Astrocyte (in vitro differentiated cells and primary cell): Measurements from ENCODE around the gene ZNF407. TPM values are rescaled to one million over a fixed set of nuclear protein-coding genes. Genes with fewer than 3 reads are reported as not detected.

Source experiments
- DNase-seq: peaks from one replicate; pipeline ENCODE4 v3.0.0-alpha.2; 2010; ENCODE audit warnings: low read depth
- FAIRE-seq: peaks from 2 replicates; lab custom pipeline; 2011; peaks lifted over from hg19 to GRCh38; lab: Jason Lieb, UNC
- H2AFZ ChIP-seq: 2 replicates; pipeline ENCODE4 v1.6.0; 2012; ENCODE audit warnings: low read depth, low read length, inconsistent platforms
- H3K27ac ChIP-seq: 2 replicates; pipeline ENCODE4 v1.5.1; 2011; ENCODE audit warnings: low read depth, low read length, inconsistent platforms
- H3K27me3 ChIP-seq: 2 replicates; pipeline ENCODE4 v1.6.0; 2011; ENCODE audit warnings: low read length, inconsistent platforms; ENCODE audit not compliant: insufficient read depth
- H3K36me3 ChIP-seq: 2 replicates; pipeline ENCODE4 v1.5.1; 2011; ENCODE audit warnings: low read length, inconsistent platforms; ENCODE audit not compliant: insufficient read depth
- H3K4me1 ChIP-seq: 2 replicates; pipeline ENCODE4 v1.5.1; 2011; ENCODE audit warnings: low read length, inconsistent platforms; ENCODE audit not compliant: insufficient read depth
- H3K4me2 ChIP-seq: 2 replicates; pipeline ENCODE4 v1.6.0; 2012; ENCODE audit warnings: low read length, inconsistent platforms
- H3K4me3 ChIP-seq: 2 replicates; pipeline ENCODE4 v1.5.1; 2011; ENCODE audit warnings: low read depth, mild to moderate bottlenecking, low read length, inconsistent platforms; ENCODE audit not compliant: insufficient read depth
- H3K79me2 ChIP-seq: 2 replicates; pipeline ENCODE4 v1.6.0; 2012; ENCODE audit warnings: mild to moderate bottlenecking, low read length, inconsistent platforms; ENCODE audit not compliant: insufficient read depth
- H3K9ac ChIP-seq: 2 replicates; pipeline ENCODE4 v1.6.0; 2012; ENCODE audit warnings: mild to moderate bottlenecking, low read length, inconsistent platforms
- H3K9me3 ChIP-seq: 2 replicates; pipeline ENCODE4 v1.5.1; 2012; ENCODE audit warnings: low read depth, mild to moderate bottlenecking, low read length, inconsistent platforms; ENCODE audit not compliant: insufficient read depth
- H4K20me1 ChIP-seq: 2 replicates; pipeline ENCODE4 v1.6.0; 2012; ENCODE audit warnings: low read length, inconsistent platforms; ENCODE audit not compliant: insufficient read depth
- H3K27ac Mint-ChIP-seq: one replicate; pipeline ENCODE4 v1.8.0; 2021; ENCODE audit warnings: mild to moderate bottlenecking, mixed read lengths; ENCODE audit not compliant: unreplicated experiment
- H3K27me3 Mint-ChIP-seq: one replicate; pipeline ENCODE4 v1.8.0; 2021; ENCODE audit warnings: low read depth, mixed read lengths; ENCODE audit not compliant: unreplicated experiment
- H3K36me3 Mint-ChIP-seq: one replicate; pipeline ENCODE4 v1.8.0; 2021; ENCODE audit warnings: low read depth, mixed read lengths; ENCODE audit not compliant: unreplicated experiment
- H3K4me1 Mint-ChIP-seq: one replicate; pipeline ENCODE4 v1.8.0; 2021; ENCODE audit warnings: low read depth, mixed read lengths; ENCODE audit not compliant: unreplicated experiment
- H3K4me3 Mint-ChIP-seq: one replicate; pipeline ENCODE4 v1.8.0; 2021; ENCODE audit warnings: mild to moderate bottlenecking, moderate library complexity, mixed read lengths; ENCODE audit not compliant: unreplicated experiment
- H3K9me3 Mint-ChIP-seq: one replicate; pipeline ENCODE4 v1.8.0; 2021; ENCODE audit warnings: mild to moderate bottlenecking, mixed read lengths; ENCODE audit not compliant: unreplicated experiment
- EZH2 ChIP-seq: IDR thresholded peaks from 2 replicates; pipeline ENCODE4 v1.6.1; 2012; ENCODE audit warnings: mild to moderate bottlenecking, low read length, inconsistent platforms; ENCODE audit not compliant: insufficient read depth
- total RNA-seq: library from RNA; stranded (reverse); gene quantifications from 2 replicates; pipeline ENCODE4 v1.2.1, GENCODE V29; 2021
- TF ChIP-seq, protein P1 (sequence below): IDR thresholded peaks from 2 replicates; pipeline ENCODE4 v1.5.1; 2011; ENCODE audit warnings: low read depth, mild to moderate bottlenecking, inconsistent platforms, low read length, moderate library complexity; ENCODE audit not compliant: insufficient read depth

ZNF407 gene
- total RNA-seq, 1 donor from 2014 or later: 13.8 TPM

DNA sequence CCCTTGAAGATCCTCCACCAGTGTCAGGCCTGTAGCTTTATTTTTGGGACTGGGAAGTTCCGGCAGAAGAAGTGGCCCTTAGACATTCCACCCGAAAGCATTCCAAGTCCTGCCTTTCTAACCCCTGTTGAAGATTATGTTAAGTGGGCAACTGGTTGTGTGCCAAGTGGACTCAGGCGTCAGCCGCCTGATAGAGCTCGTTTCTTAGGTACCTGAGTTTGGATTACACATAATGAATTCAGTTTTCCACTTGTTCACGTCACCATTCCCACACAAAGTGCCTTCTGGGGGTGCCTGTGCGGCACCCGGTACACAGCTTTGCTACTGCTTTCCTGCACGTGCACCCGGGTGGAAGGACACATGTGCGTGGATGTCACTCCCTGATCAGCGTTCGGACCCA, 454.8 kb downstream of the ZNF407 start:
- H3K27me3 ChIP-seq: no peaks in the 10 kb centered on the region
- Mint-ChIP-seq H3K4me3 (no peak overlapping the region), H3K9me3 (no peaks in the 10 kb centered on the region), H3K36me3 (peaks cover 4% of the 10 kb centered on the region), H3K4me1 (no peaks in the 10 kb centered on the region), H3K27me3 (no peaks in the 10 kb centered on the region), H3K27ac (no peak overlapping the region)
- H3K79me2 ChIP-seq: no peaks in the 10 kb centered on the region
- H3K27ac ChIP-seq: no peak overlapping the region
- TF ChIP-seq, protein P1, sequence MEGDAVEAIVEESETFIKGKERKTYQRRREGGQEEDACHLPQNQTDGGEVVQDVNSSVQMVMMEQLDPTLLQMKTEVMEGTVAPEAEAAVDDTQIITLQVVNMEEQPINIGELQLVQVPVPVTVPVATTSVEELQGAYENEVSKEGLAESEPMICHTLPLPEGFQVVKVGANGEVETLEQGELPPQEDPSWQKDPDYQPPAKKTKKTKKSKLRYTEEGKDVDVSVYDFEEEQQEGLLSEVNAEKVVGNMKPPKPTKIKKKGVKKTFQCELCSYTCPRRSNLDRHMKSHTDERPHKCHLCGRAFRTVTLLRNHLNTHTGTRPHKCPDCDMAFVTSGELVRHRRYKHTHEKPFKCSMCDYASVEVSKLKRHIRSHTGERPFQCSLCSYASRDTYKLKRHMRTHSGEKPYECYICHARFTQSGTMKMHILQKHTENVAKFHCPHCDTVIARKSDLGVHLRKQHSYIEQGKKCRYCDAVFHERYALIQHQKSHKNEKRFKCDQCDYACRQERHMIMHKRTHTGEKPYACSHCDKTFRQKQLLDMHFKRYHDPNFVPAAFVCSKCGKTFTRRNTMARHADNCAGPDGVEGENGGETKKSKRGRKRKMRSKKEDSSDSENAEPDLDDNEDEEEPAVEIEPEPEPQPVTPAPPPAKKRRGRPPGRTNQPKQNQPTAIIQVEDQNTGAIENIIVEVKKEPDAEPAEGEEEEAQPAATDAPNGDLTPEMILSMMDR: no peak
- TF ChIP-seq EZH2: no peak
- H3K4me1 ChIP-seq: no peaks in the 10 kb centered on the region
- no peak overlapping the region for H3K4me3 ChIP-seq
- H3K4me2 ChIP-seq: no peak overlapping the region
- no peaks in the 10 kb centered on the region for H4K20me1 ChIP-seq
- H3K9me3 ChIP-seq: no peaks in the 10 kb centered on the region
- DNase-seq: no peak
- H2AFZ ChIP-seq: no peak overlapping the region
- no peak for FAIRE-seq
- H3K9ac ChIP-seq: no peak overlapping the region
- no peaks in the 10 kb centered on the region for H3K36me3 ChIP-seq

- DNase-seq: no peak
- H3K9ac ChIP-seq: no peak overlapping the region
Measured at GRCh38 chr18:75053028-75053629, 455.5 kb downstream of the ZNF407 start.

DNA sequence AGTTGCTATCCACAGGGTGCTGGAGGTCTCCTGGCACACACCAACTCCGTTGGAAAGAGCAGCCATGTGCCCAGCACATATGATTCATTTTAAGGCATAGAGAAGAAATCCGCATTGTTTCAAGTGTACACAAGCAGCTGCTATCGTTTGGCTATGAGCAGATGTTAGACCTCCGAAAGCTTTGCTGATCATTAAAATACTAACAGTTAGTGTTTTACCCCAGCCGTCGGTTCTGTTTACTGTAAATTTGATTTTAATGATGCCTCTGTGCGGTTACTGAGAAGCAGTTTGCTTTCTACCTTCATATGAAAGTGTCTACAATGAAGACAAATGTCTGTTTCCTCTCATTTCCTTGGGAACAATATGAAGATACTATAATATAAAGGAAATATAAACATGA, 456.4 kb downstream of the ZNF407 start:
- H3K4me3 ChIP-seq: no peak overlapping the region
- FAIRE-seq (no peak), DNase-seq (no peak)
- H2AFZ ChIP-seq: no peak overlapping the region
- Mint-ChIP-seq H3K27me3 (no peaks in the 10 kb centered on the region), H3K27ac (no peak overlapping the region), H3K36me3 (peaks cover 4% of the 10 kb centered on the region), H3K4me3 (no peak overlapping the region), H3K9me3 (no peaks in the 10 kb centered on the region), H3K4me1 (no peaks in the 10 kb centered on the region)
- no peaks in the 10 kb centered on the region for H3K9me3 ChIP-seq
- H3K27me3 ChIP-seq: no peaks in the 10 kb centered on the region
- H3K27ac ChIP-seq: no peak overlapping the region
- no peak overlapping the region for H3K4me2 ChIP-seq
- no peaks in the 10 kb centered on the region for H4K20me1 ChIP-seq
- H3K79me2 ChIP-seq: no peaks in the 10 kb centered on the region
- no peak for TF ChIP-seq EZH2
- TF ChIP-seq, protein P1: no peak
- no peak overlapping the region for H3K9ac ChIP-seq
- no peaks in the 10 kb centered on the region for H3K4me1 ChIP-seq
- H3K36me3 ChIP-seq: no peaks in the 10 kb centered on the region

More at GRCh38 chr18:75053028-75053629, 455.5 kb downstream of the ZNF407 start:
- Mint-ChIP-seq H3K27ac (no peak overlapping the region), H3K4me1 (no peaks in the 10 kb centered on the region), H3K36me3 (peaks cover 4% of the 10 kb centered on the region), H3K9me3 (no peaks in the 10 kb centered on the region), H3K27me3 (no peaks in the 10 kb centered on the region), H3K4me3 (no peak overlapping the region)
- Histone ChIP-seq H3K4me2 (no peak overlapping the region), H3K36me3 (no peaks in the 10 kb centered on the region), H3K27ac (no peak overlapping the region), H2AFZ (no peak overlapping the region), H4K20me1 (no peaks in the 10 kb centered on the region), H3K9me3 (no peaks in the 10 kb centered on the region), H3K79me2 (no peaks in the 10 kb centered on the region), H3K27me3 (no peaks in the 10 kb centered on the region), H3K4me1 (no peaks in the 10 kb centered on the region), H3K4me3 (no peak overlapping the region)
- TF ChIP-seq EZH2: no peak
- TF ChIP-seq, protein P1: no peak
- FAIRE-seq: no peak
